ENCODE data around the gene CLSTN2. TPM values are rescaled to one million over a fixed set of nuclear protein-coding genes. Genes with fewer than 3 reads are reported as not detected.

The CLSTN2 gene
- total RNA-seq, 1 experiment from 2014 or later = 0.02 TPM

GRCh38 chr3:140599009-140599408 lies 664.0 kb downstream of the CLSTN2 start (continued):
- TF ChIP-seq, protein P1, sequence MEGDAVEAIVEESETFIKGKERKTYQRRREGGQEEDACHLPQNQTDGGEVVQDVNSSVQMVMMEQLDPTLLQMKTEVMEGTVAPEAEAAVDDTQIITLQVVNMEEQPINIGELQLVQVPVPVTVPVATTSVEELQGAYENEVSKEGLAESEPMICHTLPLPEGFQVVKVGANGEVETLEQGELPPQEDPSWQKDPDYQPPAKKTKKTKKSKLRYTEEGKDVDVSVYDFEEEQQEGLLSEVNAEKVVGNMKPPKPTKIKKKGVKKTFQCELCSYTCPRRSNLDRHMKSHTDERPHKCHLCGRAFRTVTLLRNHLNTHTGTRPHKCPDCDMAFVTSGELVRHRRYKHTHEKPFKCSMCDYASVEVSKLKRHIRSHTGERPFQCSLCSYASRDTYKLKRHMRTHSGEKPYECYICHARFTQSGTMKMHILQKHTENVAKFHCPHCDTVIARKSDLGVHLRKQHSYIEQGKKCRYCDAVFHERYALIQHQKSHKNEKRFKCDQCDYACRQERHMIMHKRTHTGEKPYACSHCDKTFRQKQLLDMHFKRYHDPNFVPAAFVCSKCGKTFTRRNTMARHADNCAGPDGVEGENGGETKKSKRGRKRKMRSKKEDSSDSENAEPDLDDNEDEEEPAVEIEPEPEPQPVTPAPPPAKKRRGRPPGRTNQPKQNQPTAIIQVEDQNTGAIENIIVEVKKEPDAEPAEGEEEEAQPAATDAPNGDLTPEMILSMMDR (IDR thresholded peaks at IDR 0.05 in 2 of 3, conservative IDR thresholded peaks at IDR 0.05 in 1 of 3; ENCODE audit: borderline replicate concordance in 1 of 3, insufficient read depth in 1 of 3, low read depth in 2 of 3, low read length in 2 of 3) = no peak

- H3K4me3 ChIP-seq (replicated peaks in 1 of 2; ENCODE audit: low read depth in 1 of 2, low read length in 2 of 2) = no peak overlapping the region
- ChIA-PET RAD21 (ENCODE audit: low non-redundant PET in 1 of 2, low total read pairs in 2 of 2, uncharacterized antibody in 2 of 2, unreplicated experiment in 2 of 2) (no interaction called here), CTCF (no interaction called here), POLR2A (no interaction called here)
- H4K20me1 ChIP-seq (ENCODE audit: insufficient read depth) = no peaks in the 10 kb centered on the region
- H3K79me2 ChIP-seq (ENCODE audit: insufficient read depth, low read length) = no peaks in the 10 kb centered on the region
- no peak overlapping the region for H2AFZ ChIP-seq (ENCODE audit: low read depth, low read length, poor library complexity, severe bottlenecking)
- H3K36me3 ChIP-seq (ENCODE audit: control insufficient read depth in 1 of 2, insufficient read depth in 2 of 2, low read length in 2 of 2) = no peaks in the 10 kb centered on the region
- no peak for TF ChIP-seq YY1 (IDR thresholded peaks at IDR 0.05; ENCODE audit: extremely low read depth, insufficient replicate concordance, low read depth, low read length)
- TF ChIP-seq ELF1 (IDR thresholded peaks at IDR 0.05; ENCODE audit: borderline replicate concordance, low read depth) = no peak
- no peak for TF ChIP-seq POLR2A (IDR thresholded peaks at IDR 0.05; ENCODE audit: borderline replicate concordance, extremely low read depth, insufficient read depth, insufficient read length)
- no peak for TF ChIP-seq SRF (IDR thresholded peaks at IDR 0.05; ENCODE audit: low read depth)
- TF ChIP-seq FOSL1 (IDR thresholded peaks at IDR 0.05; ENCODE audit: low read depth) = no peak
- no peak for TF ChIP-seq JUND (IDR thresholded peaks at IDR 0.05)
- no peak for TF ChIP-seq ZBTB33 (IDR thresholded peaks at IDR 0.05; ENCODE audit: extremely low read depth, insufficient replicate concordance, low read length)
- TF ChIP-seq CBX3 (IDR thresholded peaks at IDR 0.05; ENCODE audit: low read depth) = no peak
- no peak for TF ChIP-seq SIN3A (IDR thresholded peaks at IDR 0.05; ENCODE audit: low read depth)
- no peak for TF ChIP-seq REST (IDR thresholded peaks at IDR 0.05; ENCODE audit: low read depth)
- TF ChIP-seq SP1 (IDR thresholded peaks at IDR 0.05; ENCODE audit: low read depth) = no peak
- H3K4me2 ChIP-seq (ENCODE audit: low read length) = no peak overlapping the region
- H3K9me2 ChIP-seq (ENCODE audit: insufficient read depth) = no peaks in the 10 kb centered on the region
- H3K27ac ChIP-seq (ENCODE audit: low read depth, low read length) = no peak overlapping the region
- no peak for DNase-seq (ENCODE audit: low read depth, low spot score)
- H3K9me3 ChIP-seq (ENCODE audit: control insufficient read depth in 1 of 2, insufficient read depth in 1 of 2, low read depth in 1 of 2, low read length in 2 of 2) = no peaks in the 10 kb centered on the region
- peaks cover 48% of the 10 kb centered on the region for H3K27me3 ChIP-seq (ENCODE audit: insufficient read depth, low read length)
- H3K9ac ChIP-seq (ENCODE audit: low read length) = no peak overlapping the region
- no peak for ATAC-seq
- intact Hi-C loops (cut with micrococcal nuclease) = no loop called here
- BruUV-seq (replicated peaks) = no TSS peak
- H3K4me1 ChIP-seq (ENCODE audit: control insufficient read depth in 1 of 2, insufficient read depth in 2 of 2, low read length in 2 of 2) = no peaks in the 10 kb centered on the region
Observed at GRCh38 chr3:140599496-140599895, 664.5 kb downstream of the CLSTN2 start.

Data from HCT116 (cell line).